Measurements from ENCODE around the gene PPP1CC.
"Not testable (repeated sequence)": the region's sequence is repeated elsewhere in the genome, so short reads cannot be mapped to it uniquely, and the experiment has no call there.

Gene PPP1CC

GRCh38 chr12:110750784-110751461, 8.2 kb upstream of the PPP1CC start:
- no peak for DNase-seq

GRCh38 chr12:110746550-110746949, 3.9 kb upstream of the PPP1CC start:
- no peak for DNase-seq

- DNase-seq, result no peak
Observed at GRCh38 chr12:110745542-110746284, 3.0 kb upstream of the PPP1CC start.

GRCh38 chr12:110744601-110745264, 2.0 kb upstream of the PPP1CC start:
- DNase-seq, result no peak

- DNase-seq, result no peak
Observed at GRCh38 chr12:110744151-110744571, 1.5 kb upstream of the PPP1CC start.

- no peak for DNase-seq
Observed at GRCh38 chr12:110743571-110744093, 941 bp upstream of the PPP1CC start.

- no peak for DNase-seq
Observed at GRCh38 chr12:110742096-110742717, 484 bp downstream of the PPP1CC start.

- DNase-seq, result no peak
Observed at GRCh38 chr12:110741341-110742095, 1.2 kb downstream of the PPP1CC start.

GRCh38 chr12:110739894-110740293, 2.8 kb downstream of the PPP1CC start:
- no peak for DNase-seq

- no peak for DNase-seq
Observed at GRCh38 chr12:110739488-110739887, 3.2 kb downstream of the PPP1CC start.

- DNase-seq, result no peak
Observed at GRCh38 chr12:110737532-110737931, 5.2 kb downstream of the PPP1CC start.

GRCh38 chr12:110737016-110737415, 5.7 kb downstream of the PPP1CC start:
- DNase-seq, result not testable (repeated sequence)

- DNase-seq, result no peak
Observed at GRCh38 chr12:110733900-110734299, 8.8 kb downstream of the PPP1CC start.

- DNase-seq, result no peak
Observed at GRCh38 chr12:110733089-110733715, 9.5 kb downstream of the PPP1CC start.

- DNase-seq, result no peak
Observed at GRCh38 chr12:110732572-110732971, 10.1 kb downstream of the PPP1CC start.

GRCh38 chr12:110731479-110731878, 11.2 kb downstream of the PPP1CC start:
- DNase-seq, result no peak

GRCh38 chr12:110728628-110729027, 14.1 kb downstream of the PPP1CC start:
- DNase-seq, result no peak

GRCh38 chr12:110726708-110727369, 15.9 kb downstream of the PPP1CC start:
- no peak for DNase-seq

- no peak for DNase-seq
Observed at GRCh38 chr12:110726028-110726427, 16.7 kb downstream of the PPP1CC start.

- DNase-seq, result no peak
Observed at GRCh38 chr12:110725267-110725666, 17.4 kb downstream of the PPP1CC start.

GRCh38 chr12:110722892-110723291, 19.8 kb downstream of the PPP1CC start:
- DNase-seq, result not testable (repeated sequence)
